GM19043 (cell line): ENCODE measurements around the gene CWC25.

Experiments used
- ATAC-seq: cut with Tn5 transposase; IDR thresholded peaks from one replicate; pipeline ENCODE4 v1.9.1; 2021; ENCODE audit warnings: low read depth; ENCODE audit not compliant: unreplicated experiment

CWC25 gene

GRCh38 chr17:38853292-38854219 is 28.4 kb upstream of the CWC25 start, which contains the start of gene RPL23:
RPL23 (minus strand) TSS chr17:38853721; CDS start chr17:38853710, 11 bp downstream.
- peak; percentile 82 for ATAC-seq

GRCh38 chr17:38852771-38853291 is 27.7 kb upstream of the CWC25 start:
- ATAC-seq: no peak

GRCh38 chr17:38851434-38851833 is 26.3 kb upstream of the CWC25 start:
- ATAC-seq: no peak

- ATAC-seq: no peak
These were observed 25.3 kb upstream of the CWC25 start for GRCh38 chr17:38850374-38850773.

GRCh38 chr17:38848939-38849605 is 24.0 kb upstream of the CWC25 start:
- no peak for ATAC-seq

GRCh38 chr17:38848557-38848891 is 23.4 kb upstream of the CWC25 start:
- ATAC-seq: no peak

GRCh38 chr17:38844261-38844757 is 19.2 kb upstream of the CWC25 start:
- no peak for ATAC-seq

- ATAC-seq: no peak
These were observed 684 bp upstream of the CWC25 start for GRCh38 chr17:38825762-38826247.

- ATAC-seq: no peak
These were observed 9.4 kb downstream of the CWC25 start for GRCh38 chr17:38815576-38816193.

GRCh38 chr17:38809828-38810227 is 15.3 kb downstream of the CWC25 start:
- no peak for ATAC-seq

GRCh38 chr17:38800237-38800760 is 24.8 kb downstream of the CWC25 start:
- ATAC-seq: no peak

- peak; percentile 78 for ATAC-seq
These were observed 25.5 kb downstream of the CWC25 start, which contains the start of gene PIP4K2B for GRCh38 chr17:38799501-38800236. PIP4K2B (minus strand) TSS chr17:38799556; CDS start chr17:38799424, 132 bp downstream.

- peak; percentile 14 for ATAC-seq
These were observed 26.3 kb downstream of the CWC25 start for GRCh38 chr17:38798614-38799500.

- no peak for ATAC-seq
These were observed 27.3 kb downstream of the CWC25 start for GRCh38 chr17:38797828-38798227.

- no peak for ATAC-seq
These were observed 28.0 kb downstream of the CWC25 start for GRCh38 chr17:38797158-38797490.

GRCh38 chr17:38796451-38797157 is 28.5 kb downstream of the CWC25 start:
- ATAC-seq: no peak

GRCh38 chr17:38794221-38794620 is 30.9 kb downstream of the CWC25 start:
- ATAC-seq: no peak

GRCh38 chr17:38791162-38791561 is 34.0 kb downstream of the CWC25 start:
- ATAC-seq: no peak
